AML-193 (cell line): ENCODE measurements around the gene NAPA.
A peak's percentile ranks its signal among the peaks of the same experiment; 100 is the strongest.

Experiments
- DNase-seq, 2 experiments: peaks; one replicate each; lab custom pipeline; 2025; lab: John Stamatoyannopoulos, UW

Gene NAPA

DNA sequence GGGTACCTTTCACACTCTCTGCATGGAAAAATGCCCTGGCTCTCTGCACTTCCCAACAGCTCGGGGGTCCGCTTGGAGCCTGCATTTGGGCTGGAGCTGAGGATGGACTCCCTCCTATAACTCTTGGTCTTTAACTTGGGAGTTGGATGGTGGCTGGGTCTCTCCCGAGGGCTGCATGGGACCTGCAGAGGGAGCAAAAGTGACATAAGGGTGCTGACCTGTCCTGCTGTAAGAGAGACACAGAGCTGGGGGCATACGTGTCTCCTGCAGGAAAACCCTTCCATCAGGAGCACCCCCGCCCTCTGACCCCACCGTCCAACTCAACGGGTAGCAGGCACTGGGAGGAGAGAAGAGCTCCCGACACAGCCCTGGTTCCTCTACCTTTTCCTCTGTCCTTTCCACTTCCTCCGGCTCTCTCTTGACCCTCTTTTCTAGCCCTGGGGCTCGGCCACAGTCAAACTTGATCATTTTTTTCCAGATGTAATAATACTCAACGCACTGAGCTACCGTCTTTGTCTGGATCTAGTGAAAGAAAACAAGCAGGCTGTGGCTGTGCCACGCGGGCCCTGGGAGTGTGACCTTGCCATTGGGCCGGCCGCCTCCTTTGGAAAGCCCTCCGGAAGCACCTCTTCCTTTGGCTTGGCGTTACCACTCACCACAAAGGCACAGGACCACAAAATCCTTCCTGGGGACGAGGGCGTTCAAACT, 6.8 kb upstream of the NAPA start:
- DNase-seq: peak in 1 of 2 experiments; percentile 37

DNA sequence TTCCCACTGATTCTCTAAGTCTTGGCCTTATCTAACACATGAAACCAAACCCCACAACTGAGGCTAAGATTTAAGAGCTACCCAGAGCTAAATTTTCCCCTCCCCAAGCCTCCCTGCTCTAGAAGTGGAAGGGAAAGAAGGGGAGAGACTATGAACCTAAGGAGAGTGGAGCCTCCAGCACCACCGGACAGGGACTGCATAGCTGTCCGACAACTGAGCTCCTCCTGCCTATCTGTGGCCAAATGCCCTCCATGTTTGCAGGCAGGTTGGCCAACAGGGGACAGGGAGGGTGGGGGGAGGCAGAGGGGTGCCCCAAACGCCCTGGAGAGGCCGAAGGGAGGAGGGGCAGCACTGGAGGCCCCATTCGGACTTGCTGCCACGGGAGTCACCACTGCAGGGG, 6.0 kb upstream of the NAPA start:
- no peak for DNase-seq

DNA sequence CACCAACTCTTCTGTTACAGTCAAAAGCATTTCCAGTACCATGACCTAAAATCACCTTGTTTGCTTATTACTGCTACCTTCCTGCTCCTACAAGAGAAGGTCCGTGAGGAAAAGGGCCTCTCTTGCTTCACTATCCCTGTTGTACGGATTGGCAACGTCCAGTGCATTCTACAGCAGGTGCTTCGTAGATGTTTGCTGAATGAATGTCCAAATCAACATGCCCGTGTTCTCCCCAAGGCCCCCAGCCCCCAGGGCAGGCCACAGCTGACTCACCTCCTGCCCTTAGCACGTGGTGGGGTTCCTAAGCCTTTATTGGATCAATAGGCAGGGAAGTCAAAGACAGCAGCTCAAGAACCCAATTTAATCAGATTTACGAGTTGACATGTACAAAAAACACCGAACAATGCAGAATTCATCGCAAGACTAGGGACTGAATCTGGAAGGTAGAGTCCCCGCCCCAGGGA, 5.5 kb upstream of the NAPA start:
- no peak for DNase-seq

DNA sequence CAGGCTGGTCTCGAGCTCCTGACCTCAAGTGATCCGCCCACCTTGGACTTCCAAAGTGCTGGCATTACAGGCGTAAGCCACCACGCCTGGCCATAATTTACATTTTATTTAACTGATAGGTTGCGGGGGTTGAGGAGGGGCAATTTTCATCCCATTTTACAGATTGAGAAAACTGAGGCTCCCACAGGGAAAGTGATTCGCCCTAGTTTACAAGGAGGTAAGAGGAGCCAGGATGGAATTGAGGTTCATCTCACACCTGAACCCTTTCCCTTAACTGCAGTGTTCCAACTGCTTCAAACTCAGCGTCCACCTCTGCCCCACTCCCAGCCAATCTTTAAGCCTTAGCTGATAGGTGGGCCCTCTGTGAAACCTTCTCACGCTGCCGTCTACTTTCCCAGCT, 4.0 kb upstream of the NAPA start:
- DNase-seq: no peak

DNA sequence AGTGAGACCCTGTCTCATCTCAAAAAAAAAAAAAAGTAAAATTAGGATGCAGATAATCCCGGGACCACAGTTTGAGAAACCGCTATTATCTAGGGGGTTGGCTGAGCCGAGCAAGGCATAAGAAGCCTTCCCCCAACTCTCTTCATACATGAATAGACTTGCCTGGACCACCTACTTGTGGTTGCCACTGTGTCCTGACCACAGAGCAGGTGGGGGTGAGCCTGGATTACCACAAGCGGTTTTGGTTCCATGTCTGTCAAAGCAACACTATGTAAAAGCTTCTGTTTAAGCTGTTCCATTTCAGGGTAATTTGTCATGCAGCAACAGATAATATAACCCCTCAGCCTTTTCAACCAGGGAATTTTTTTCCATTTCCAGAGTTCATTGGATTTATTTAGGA, 3.3 kb upstream of the NAPA start:
- no peak for DNase-seq

DNA sequence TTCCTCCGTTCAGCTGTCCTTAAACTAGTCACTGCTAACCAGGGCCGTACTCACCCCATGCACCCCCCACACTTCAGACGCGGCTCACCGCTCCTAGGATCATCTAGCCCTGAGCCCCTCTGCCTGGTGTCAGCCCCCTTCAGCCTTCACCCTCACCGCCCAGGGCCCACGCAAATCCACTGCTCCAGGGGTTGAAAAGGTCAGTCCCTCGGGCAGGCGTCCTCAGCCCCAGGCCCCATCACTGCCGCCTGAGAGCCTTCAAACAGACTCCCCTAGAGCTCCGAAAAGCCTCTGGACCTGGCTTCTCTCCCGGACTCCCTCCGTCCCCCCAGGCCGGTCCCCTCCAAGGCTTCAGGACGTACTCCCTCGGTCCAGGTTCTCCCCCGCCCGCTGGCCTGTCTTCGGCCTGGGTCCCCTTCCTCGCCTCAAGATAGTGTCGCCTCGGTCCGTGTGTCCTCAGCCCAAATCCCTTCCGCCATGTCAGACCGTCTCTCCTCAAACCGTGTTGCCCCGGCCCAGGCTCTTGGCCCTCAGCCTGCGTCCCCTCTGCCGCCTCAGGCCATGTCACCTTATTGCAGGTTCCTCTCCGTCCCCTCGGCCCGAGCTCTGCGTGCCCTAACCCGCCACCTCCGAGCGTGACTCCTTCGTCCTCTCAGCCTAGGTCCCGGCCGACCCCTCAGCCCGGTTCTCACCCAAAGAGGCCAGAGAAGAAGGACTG, 553 bp downstream of the NAPA start:
- DNase-seq: no peak

DNA sequence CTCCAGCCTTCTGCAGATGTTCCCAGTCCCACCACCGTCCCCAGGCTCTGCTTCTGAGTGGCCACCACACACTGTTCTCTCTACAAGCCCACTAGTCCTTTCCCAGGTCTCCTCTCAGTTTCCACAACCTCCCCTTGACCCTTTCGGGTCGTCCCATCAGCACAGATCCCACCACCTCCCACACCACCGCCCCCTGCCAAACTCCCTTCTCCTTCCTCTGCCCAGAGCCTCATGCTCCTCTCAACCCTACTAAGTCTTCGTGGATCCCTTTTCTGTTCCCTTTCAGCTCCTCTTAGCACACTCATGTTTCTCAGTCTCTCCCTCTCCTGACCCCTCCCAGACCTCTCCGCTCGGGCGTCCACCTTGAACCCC, 1.9 kb downstream of the NAPA start:
- DNase-seq: no peak

DNA sequence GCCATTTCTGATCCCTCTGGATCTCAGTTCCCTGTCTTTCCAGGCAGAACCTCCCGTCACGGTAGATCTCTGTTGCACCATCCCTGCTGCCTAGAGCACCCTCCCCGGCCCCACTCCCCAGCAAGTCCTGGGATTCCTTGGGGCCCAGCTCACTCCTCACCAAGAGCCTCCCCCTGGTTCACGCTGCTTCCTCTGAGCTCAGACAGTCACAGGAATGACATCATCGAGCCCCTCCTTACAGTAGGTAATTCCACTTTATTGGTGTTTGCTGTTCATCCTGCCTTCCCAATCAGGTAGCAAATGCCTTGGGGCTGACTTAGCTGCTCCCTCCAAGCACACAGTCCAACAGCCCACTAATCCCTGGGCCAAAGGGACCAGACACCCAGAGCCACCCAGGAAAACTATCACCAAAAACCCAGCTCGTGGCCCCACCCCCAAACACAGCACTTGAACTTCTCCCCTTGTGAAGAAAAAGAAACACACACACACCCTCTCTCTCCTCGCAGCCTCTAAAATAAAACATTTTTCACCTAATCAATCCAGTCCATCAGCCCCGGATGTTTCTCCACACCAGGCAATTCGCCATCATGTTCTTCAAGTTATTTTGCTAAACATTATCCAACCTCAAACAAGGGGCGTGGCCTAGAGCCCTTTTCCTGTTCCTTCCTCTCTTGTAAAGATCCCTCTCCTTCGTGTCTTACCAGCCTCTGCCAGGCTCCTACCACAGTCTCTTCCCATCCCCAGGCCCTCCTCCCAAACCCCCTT, 2.5 kb downstream of the NAPA start:
- DNase-seq: peak; percentile 15 to 17

DNA sequence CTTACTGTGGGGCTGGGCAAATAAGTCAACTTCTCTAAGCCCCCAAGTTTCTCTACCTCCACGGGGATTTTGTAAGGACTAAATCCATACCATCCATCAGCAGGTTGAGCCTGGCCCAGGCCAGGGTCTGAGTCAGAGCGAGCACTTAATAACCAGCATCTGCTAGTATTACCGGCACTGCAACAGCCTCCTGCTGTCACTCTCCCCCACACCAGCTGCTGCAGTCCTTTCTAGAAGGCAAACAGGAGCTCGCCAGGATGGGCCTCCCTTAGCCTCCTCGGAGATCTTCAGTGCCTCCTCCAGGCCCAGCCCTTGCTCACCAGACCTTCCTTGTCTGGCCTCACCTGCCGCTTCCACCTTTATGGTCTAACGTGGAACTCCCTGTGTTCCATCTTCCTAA, 3.2 kb downstream of the NAPA start:
- DNase-seq: no peak

DNA sequence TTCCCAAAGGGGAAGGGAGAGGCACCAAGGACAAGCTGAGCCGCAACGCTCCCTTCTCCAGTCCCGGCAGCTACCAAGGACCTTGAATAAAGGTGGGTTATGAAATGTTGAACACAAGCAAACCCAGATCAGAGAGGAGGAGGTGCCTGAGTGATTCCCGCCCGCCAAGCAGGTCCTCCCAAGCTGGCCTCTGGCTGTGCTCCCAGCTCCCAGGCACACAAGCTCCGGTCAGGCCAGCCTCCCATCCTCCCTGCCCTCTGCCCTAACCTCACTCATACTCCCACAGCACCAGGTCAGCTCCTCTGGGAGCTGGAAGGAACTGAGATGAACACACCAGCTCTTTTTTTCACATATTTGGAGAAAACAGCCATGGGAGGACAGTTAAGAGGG, 3.7 kb downstream of the NAPA start:
- DNase-seq: no peak

DNA sequence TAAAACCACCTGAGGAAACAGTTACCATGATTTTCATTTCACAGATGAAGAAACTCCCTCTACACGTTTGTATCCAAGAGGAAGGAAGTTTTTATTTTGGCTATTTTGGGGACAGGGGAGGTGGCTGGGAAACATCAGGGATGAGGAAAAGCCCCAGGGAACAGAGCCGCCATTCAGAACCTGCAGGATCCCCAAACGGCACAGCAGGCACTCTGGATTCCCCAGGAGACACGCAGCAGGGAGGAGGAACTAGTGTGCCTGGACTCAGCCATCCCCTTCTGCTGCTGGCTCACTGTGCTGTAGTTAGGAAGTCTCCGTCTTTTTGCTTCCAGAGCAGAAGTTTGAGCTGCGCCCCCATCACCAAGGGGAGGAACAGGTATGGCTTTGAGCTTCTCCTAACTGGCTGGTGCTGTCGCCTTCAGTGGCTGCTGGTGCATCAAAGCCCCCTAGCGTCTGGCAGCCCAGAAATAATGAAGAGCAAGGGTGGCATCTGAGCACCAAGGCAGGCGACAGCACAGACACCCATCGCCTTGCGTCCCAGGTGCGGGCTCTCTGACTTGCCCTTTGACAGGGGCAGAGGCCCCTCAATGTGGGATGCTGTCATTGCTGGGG, 4.2 kb downstream of the NAPA start:
- DNase-seq: no peak

DNA sequence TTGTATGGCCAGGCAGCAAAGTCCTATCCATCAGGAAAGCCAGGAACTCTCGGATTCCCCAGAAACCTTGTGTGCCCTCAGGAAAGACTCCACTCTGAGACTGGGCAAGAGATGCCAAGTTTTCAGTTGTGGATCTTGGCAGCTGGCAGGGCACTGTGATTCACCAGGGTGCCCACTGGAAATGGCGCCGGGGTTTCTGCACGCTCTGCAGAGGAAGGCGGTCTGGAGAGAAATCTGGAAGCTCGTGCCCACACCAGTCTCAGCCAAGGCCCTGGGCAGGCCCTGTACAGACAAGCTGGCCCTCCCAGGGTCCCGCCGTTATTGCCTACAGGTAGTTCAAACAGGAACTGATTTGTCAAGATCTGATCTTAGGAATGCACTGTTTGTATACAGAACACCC, 4.9 kb downstream of the NAPA start:
- DNase-seq: no peak

DNA sequence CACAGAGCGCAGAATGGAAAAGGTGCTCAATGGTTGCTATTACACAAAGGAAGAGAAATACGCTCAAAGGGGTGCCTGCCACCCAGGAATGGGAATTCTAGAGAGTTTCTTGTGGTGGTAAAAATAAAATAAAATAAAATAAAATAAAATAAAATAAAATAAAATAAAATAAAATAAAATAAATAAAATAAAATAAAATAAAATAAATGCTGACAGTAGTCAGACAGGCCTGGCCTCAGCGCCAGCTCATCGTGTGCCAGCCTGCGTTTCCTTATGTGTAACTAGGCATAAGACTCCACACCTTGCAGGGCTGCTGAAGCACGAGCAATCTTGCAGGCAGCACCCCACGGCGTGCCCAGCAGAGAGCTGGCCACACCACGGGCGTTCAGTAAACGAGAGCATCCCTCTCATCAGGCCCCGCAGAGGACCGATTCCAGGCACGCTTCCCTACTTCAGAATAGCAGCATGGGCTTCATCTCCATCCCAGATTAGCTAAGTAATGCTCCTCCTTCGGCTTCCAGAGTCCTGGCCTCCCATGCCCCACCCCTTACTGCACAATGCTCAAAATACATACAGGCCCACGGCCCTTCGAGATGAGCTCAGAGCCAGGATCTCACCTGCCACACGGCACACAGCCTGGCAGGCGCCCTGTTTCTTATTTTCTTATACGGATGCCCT, 5.6 kb downstream of the NAPA start:
- DNase-seq: no peak

DNA sequence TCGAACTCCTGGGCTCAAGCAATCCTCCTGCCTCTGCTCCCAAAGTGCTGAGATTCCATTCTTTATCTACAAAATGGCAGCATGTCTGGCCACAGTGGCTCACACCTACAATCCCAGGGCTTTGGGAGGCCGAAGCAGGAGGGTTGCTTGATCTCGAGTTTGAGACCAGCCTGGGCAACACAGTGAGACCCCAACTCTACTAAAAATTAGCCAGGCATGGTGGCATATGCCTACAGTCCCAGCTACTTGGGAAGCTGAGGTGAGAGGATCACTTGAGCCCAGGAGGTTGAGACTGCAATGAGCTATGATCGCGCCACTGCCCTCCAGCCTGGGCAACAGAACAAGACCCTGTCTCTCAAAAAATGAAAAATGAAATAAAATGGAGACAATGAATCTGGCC, 6.1 kb downstream of the NAPA start:
- no peak for DNase-seq

DNA sequence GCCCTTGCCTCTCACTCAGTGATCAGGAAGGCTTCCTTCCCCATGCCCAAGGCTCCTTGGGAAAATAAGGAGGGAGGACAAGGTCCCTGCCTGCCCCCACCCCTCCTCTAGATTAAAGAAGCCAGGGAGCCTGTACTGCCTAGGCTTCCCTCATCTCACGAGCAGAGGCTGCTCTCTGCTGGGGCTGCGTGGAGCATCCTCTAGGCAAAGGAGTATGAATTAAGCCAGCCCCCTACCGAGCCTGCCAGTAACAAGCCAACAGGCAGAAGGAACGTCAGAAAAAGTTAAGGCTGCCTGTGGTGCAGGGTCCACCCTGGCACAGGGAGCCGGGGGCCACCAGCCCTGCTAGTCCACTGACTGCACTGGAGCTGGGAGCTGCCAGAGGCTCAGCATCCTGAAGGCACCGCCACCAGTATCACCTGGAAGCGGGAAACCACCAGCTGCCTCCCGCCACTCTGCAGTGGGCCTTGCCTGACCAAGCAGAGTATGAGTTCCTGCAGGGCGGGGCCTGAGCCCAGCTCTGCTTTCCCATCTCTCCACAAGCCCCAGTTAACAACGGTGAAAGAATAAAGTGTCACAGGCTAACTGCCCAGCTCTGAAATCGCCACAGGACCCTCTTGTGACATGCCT, 6.8 kb downstream of the NAPA start:
- DNase-seq: no peak

DNA sequence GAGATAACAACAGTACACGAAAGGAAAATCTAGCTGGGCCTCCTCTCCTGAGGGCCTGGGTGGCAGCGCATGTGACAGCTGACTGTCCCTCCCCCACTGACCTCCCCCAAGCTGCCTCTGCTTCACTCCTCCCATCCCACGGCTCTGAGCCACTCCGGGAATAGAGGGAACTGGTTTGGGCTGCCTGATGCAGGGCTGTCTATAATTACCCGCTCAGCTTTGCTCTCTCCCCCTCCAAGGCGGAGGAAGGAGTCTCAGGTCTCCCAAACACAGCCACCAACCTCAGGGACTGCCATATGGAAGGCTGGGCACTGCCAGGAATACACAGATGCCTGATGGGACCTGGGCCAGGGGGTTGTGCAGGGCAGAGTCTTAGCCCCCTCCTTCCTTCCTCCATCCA, 7.9 kb downstream of the NAPA start:
- no peak for DNase-seq

DNA sequence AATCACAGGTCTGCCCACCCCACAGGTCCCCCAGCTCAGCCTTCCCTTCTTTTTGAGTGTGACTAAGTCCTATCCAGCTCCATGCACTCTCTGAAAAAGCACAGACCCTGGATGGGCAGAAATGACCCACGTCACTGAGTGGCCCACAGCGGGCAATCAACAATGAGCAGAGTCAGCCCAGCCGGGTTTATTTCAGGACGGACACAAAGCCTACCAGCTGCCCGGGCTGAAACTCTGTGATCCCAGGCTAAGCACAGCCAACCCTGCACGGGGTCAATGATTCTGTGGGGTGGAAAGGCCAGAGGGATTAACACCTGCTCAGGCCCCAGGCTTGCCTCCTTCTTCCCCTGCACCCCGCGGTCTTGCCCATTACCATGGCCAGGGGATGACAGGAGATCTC, 8.4 kb downstream of the NAPA start:
- DNase-seq: no peak

DNA sequence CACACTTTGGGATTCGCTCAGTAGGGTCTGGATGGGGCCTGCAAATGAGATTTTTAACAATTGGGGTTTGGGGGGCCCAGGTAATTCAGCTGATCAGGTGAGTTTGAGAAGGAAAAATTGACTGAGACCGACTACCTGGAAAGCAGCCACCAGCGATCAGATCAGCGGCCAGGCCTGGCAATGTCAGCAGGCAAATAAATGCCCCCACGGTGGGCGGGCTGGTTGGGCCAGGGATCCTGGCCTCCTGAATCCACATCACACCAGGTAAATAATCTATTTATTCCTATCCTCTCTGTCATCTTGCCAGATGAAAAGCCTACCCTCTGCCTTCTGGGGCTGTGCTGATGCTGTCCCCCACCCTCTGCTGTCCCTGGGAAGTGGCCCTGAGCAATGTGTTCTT, 9.4 kb downstream of the NAPA start:
- no peak for DNase-seq

DNA sequence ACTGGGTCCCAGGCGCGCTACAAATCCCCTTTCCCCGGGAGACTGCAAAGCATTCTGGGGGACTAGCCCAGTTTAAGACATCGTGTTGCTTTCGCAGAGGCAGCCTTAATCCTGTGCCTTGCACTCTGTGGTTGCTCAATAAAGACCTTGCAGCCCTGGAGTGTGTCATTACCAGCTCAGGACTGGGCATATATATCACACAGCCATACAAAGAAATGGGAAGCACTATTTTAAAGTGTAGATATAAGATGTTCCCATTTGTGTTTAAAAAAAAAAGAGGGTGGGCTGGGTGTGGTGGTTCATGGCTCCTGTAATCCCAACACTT, 11.1 kb downstream of the NAPA start:
- DNase-seq: no peak

DNA sequence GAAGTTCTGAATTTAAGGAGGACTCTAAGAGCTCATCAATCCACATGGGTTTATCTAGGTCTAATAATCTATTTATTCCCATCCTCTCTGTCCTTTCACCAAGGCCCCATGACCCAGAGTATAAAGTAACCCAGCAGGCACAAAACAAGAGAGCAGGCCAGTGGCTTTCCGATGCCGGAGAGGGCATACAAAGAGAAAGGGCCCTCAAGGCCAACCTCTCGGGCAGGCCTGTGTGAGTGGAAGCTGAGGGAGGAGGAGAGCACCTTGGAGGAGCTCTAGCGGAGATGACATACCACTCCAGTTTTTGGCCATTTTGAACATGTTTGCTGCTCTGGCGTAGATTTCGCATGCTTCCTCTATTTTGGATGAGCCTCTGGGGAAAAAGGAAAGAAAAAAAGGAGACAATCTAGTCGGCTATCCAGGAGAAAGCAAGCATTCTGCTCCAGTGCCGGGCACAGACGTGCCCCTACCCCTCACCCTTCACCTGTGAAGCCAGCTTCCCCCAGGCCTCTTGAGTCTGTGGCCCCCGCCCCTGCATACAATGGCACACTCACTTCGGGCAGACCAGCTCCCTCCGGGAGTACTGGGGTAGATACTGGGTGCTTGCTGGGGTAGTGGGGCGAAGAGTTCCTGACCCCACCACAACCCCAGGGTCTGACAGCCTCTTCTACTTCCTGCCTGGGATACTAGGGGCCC, 11.6 kb downstream of the NAPA start:
- no peak for DNase-seq
